Karpas-422 (cell line): Measurements from ENCODE around the gene AGBL5. TPM values are rescaled to one million over a fixed set of nuclear protein-coding genes. Genes with fewer than 3 reads are reported as not detected.
A peak's percentile ranks its signal among the peaks of the same experiment; 100 is the strongest.

Source experiments
- DNase-seq: peaks from one replicate; pipeline ENCODE4 v3.0.0-alpha.2; 2015
- H2AFZ ChIP-seq: fragments of 200-600 bp; sonication (generic); 2 replicates; pipeline ENCODE4 v1.6.1; 2014; ENCODE audit warnings: antibody characterized with exemption, low read length, mixed read lengths
- H3K27ac ChIP-seq: fragments of 200-600 bp; sonication (generic); 2 replicates; pipeline ENCODE4 v1.5.1; 2014; ENCODE audit warnings: mild to moderate bottlenecking, low read length, moderate library complexity
- H3K27me3 ChIP-seq: fragments of 200-600 bp; sonication (generic); 2 replicates; pipeline ENCODE4 v1.6.1; 2014; ENCODE audit warnings: low read length, mixed read lengths
- H3K36me3 ChIP-seq: fragments of 200-600 bp; sonication (generic); 2 replicates; pipeline ENCODE4 v1.6.1; 2014; ENCODE audit warnings: low read length, mixed read lengths; ENCODE audit not compliant: insufficient read depth
- H3K4me1 ChIP-seq: fragments of 200-600 bp; sonication (generic); 2 replicates; pipeline ENCODE4 v1.6.1; 2014; ENCODE audit warnings: mild to moderate bottlenecking, low read length, mixed read lengths
- H3K4me2 ChIP-seq: fragments of 200-600 bp; sonication (generic); 2 replicates; pipeline ENCODE4 v1.6.1; 2014; ENCODE audit warnings: low read length, low read depth, mild to moderate bottlenecking; ENCODE audit not compliant: poor library complexity, severe bottlenecking
- H3K4me3 ChIP-seq: fragments of 200-600 bp; sonication (generic); 2 replicates; pipeline ENCODE4 v1.5.1; 2014; ENCODE audit warnings: mild to moderate bottlenecking, antibody characterized with exemption, low read length, mixed read lengths
- H3K79me2 ChIP-seq: fragments of 200-600 bp; sonication (generic); 2 replicates; pipeline ENCODE4 v1.6.1; 2014; ENCODE audit warnings: mild to moderate bottlenecking, low read length, mixed read lengths
- H3K9ac ChIP-seq: fragments of 200-600 bp; sonication (generic); 2 replicates; pipeline ENCODE4 v1.6.0; 2014; ENCODE audit warnings: low read length
- H3K9me2 ChIP-seq: fragments of 200-600 bp; sonication (generic), shearing (Covaris generic); replicated peaks from 2 replicates; pipeline ENCODE4 v1.6.0; 2014; ENCODE audit warnings: mild to moderate bottlenecking, low read length, moderate library complexity; ENCODE audit not compliant: insufficient read depth
- H3K9me3 ChIP-seq: fragments of 300-700, 200-600 bp; sonication (generic); 2 replicates; pipeline ENCODE4 v1.6.1; 2014; ENCODE audit warnings: low read length, mixed read lengths
- H4K20me1 ChIP-seq: fragments of 200-600 bp; sonication (generic); 2 replicates; pipeline ENCODE4 v1.6.1; 2014; ENCODE audit warnings: mild to moderate bottlenecking, antibody characterized with exemption, low read length, low read depth; ENCODE audit not compliant: insufficient read depth
- total RNA-seq: library from RNA; depleted of rRNA; stranded (reverse); fragments of >200 nt; shearing (Covaris generic); gene quantifications from 2 replicates; pipeline ENCODE4 v1.2.3, GENCODE V29; 2014; ENCODE audit warnings: low replicate concordance

AGBL5 gene
- total RNA-seq, 1 experiment from 2014 or later, result 35.7 TPM

DNA sequence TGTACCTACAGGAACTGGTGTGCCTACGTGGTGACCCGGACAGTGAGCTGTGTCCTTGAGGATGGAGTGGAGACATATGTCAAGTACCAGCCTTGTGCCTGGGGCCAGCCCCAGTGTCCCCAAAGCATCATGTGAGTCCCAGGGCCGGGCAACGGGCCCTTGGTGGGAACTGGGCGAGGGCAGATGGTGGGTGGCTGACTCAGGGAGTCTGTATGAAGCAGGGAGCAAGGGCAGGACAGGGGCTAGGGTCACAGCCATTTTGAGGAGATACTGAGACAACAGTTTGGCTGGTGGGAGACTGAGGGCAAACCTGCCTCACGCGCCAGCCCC, 28.6 kb downstream of the AGBL5 start:
- Histone ChIP-seq H3K4me3 (no peak overlapping the region), H3K27me3 (no peaks in the 10 kb centered on the region), H2AFZ (no peak overlapping the region), H3K79me2 (no peaks in the 10 kb centered on the region), H3K9me2 (no peaks in the 10 kb centered on the region), H3K4me1 (peaks cover 23% of the 10 kb centered on the region), H3K4me2 (no peak overlapping the region), H4K20me1 (no peaks in the 10 kb centered on the region), H3K9me3 (no peaks in the 10 kb centered on the region), H3K36me3 (no peaks in the 10 kb centered on the region), H3K9ac (no peak overlapping the region), H3K27ac (no peak overlapping the region)
- no peak for DNase-seq

DNA sequence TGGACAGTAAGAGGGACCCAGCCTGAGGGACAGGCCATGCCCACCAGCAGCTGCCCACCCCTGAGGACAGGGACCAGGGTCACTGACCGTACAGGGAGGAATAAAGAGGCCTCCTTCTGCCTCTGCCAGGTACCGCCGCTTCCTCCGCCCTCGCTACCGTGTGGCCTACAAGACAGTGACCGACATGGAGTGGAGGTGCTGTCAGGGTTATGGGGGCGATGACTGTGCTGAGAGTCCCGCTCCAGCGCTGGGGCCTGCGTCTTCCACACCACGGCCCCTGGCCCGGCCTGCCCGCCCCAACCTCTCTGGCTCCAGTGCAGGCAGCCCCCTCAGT, 29.1 kb downstream of the AGBL5 start:
- H3K27ac ChIP-seq, result no peak overlapping the region
- H3K4me1 ChIP-seq, result peaks cover 22% of the 10 kb centered on the region
- no peaks in the 10 kb centered on the region for H3K36me3 ChIP-seq
- DNase-seq, result no peak
- no peak overlapping the region for H3K4me3 ChIP-seq
- H3K27me3 ChIP-seq, result no peaks in the 10 kb centered on the region
- no peak overlapping the region for H3K4me2 ChIP-seq
- H4K20me1 ChIP-seq, result no peaks in the 10 kb centered on the region
- H3K9ac ChIP-seq, result no peak overlapping the region
- no peaks in the 10 kb centered on the region for H3K79me2 ChIP-seq
- H3K9me2 ChIP-seq, result no peaks in the 10 kb centered on the region
- H2AFZ ChIP-seq, result no peak overlapping the region
- H3K9me3 ChIP-seq, result no peaks in the 10 kb centered on the region

DNA sequence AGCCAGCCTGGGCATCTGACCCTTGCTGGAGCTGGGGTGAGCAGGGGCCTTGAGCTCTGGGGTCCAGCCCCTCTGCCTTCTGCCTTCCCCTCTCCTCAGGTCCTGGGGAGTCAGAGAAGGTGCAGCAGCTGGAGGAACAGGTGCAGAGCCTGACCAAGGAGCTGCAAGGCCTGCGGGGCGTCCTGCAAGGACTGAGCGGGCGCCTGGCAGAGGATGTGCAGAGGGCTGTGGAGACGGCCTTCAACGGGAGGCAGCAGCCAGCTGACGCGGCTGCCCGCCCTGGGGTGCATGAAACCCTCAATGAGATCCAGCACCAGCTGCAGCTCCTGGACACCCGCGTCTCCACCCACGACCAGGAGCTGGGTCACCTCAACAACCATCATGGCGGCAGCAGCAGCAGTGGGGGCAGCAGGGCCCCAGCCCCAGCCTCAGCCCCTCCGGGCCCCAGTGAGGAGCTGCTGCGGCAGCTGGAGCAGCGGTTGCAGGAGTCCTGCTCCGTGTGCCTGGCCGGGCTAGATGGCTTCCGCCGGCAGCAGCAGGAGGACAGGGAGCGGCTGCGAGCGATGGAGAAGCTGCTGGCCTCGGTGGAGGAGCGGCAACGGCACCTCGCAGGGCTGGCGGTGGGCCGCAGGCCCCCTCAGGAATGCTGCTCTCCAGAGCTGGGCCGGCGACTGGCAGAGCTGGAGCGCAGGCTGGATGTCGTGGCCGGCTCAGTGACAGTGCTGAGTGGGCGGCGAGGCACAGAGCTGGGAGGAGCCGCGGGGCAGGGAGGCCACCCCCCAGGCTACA, 30.7 kb downstream of the AGBL5 start:
- no peaks in the 10 kb centered on the region for H4K20me1 ChIP-seq
- H3K27me3 ChIP-seq, result no peaks in the 10 kb centered on the region
- H3K9ac ChIP-seq, result peak overlapping the region; percentile 53
- H3K4me2 ChIP-seq, result peak overlapping the region; percentile 54
- DNase-seq, result no peak
- peak overlapping the region; percentile 47; the same call in 1 of the 2 replicates for H3K4me3 ChIP-seq
- peaks cover 32% of the 10 kb centered on the region for H3K4me1 ChIP-seq
- H3K9me3 ChIP-seq, result no peaks in the 10 kb centered on the region
- H3K36me3 ChIP-seq, result no peaks in the 10 kb centered on the region
- H2AFZ ChIP-seq, result no peak overlapping the region
- no peaks in the 10 kb centered on the region for H3K79me2 ChIP-seq
- H3K27ac ChIP-seq, result no peak overlapping the region
- no peaks in the 10 kb centered on the region for H3K9me2 ChIP-seq

DNA sequence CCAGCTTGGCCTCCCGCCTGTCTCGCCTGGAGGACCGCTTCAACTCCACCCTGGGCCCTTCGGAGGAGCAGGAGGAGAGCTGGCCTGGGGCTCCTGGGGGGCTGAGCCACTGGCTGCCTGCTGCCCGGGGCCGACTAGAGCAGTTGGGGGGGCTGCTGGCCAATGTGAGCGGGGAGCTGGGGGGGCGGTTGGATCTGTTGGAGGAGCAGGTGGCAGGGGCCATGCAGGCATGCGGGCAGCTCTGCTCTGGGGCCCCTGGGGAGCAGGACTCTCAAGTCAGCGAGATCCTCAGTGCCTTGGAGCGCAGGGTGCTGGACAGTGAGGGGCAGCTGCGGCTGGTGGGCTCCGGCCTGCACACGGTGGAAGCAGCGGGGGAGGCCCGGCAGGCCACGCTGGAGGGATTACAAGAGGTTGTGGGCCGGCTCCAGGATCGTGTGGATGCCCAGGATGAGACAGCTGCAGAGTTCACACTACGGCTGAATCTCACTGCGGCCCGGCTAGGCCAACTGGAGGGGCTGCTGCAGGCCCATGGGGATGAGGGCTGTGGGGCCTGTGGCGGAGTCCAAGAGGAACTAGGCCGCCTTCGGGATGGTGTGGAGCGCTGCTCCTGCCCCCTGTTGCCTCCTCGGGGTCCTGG, 31.4 kb downstream of the AGBL5 start:
- H3K4me1 ChIP-seq, result peaks cover 37% of the 10 kb centered on the region
- H3K27me3 ChIP-seq, result no peaks in the 10 kb centered on the region
- H3K27ac ChIP-seq, result no peak overlapping the region
- no peaks in the 10 kb centered on the region for H3K79me2 ChIP-seq
- H3K9me3 ChIP-seq, result no peaks in the 10 kb centered on the region
- H3K36me3 ChIP-seq, result no peaks in the 10 kb centered on the region
- H4K20me1 ChIP-seq, result no peaks in the 10 kb centered on the region
- no peaks in the 10 kb centered on the region for H3K9me2 ChIP-seq
- no peak overlapping the region for H3K4me3 ChIP-seq
- no peak overlapping the region for H3K4me2 ChIP-seq
- no peak overlapping the region for H2AFZ ChIP-seq
- H3K9ac ChIP-seq, result no peak overlapping the region
- no peak for DNase-seq

DNA sequence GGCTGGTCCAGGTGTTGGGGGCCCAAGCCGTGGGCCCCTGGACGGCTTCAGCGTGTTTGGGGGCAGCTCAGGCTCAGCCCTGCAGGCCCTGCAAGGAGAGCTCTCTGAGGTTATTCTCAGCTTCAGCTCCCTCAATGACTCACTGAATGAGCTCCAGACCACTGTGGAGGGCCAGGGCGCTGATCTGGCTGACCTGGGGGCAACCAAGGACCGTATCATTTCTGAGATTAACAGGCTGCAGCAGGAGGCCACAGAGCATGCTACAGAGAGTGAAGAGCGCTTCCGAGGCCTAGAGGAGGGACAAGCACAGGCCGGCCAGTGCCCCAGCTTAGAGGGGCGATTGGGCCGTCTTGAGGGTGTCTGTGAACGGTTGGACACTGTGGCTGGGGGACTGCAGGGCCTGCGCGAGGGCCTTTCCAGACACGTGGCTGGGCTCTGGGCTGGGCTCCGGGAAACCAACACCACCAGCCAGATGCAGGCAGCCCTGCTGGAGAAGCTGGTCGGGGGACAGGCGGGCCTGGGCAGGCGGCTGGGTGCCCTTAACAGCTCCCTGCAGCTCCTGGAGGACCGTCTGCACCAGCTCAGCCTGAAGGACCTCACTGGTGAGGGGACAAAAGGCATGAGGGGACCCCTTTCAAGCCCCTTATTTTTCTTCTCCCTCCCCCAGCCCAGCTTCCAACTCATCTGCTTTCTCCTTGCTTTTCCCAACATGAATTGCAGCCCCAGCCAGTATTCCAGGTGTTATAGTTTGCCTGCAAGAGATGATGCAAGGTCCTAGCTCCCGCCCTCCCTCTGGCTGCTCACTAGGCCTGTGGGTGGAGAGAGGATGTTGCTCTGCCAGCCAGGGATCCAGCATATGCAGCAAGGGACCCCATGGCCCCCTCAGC, 32.2 kb downstream of the AGBL5 start:
- H3K9me2 ChIP-seq, result no peaks in the 10 kb centered on the region
- H3K79me2 ChIP-seq, result no peaks in the 10 kb centered on the region
- H4K20me1 ChIP-seq, result no peaks in the 10 kb centered on the region
- no peak for DNase-seq
- H3K36me3 ChIP-seq, result no peaks in the 10 kb centered on the region
- H3K27me3 ChIP-seq, result no peaks in the 10 kb centered on the region
- no peak overlapping the region for H3K27ac ChIP-seq
- H3K4me2 ChIP-seq, result no peak overlapping the region
- peaks cover 37% of the 10 kb centered on the region for H3K4me1 ChIP-seq
- H3K9me3 ChIP-seq, result no peaks in the 10 kb centered on the region
- H3K4me3 ChIP-seq, result no peak overlapping the region
- H3K9ac ChIP-seq, result no peak overlapping the region
- no peak overlapping the region for H2AFZ ChIP-seq

DNA sequence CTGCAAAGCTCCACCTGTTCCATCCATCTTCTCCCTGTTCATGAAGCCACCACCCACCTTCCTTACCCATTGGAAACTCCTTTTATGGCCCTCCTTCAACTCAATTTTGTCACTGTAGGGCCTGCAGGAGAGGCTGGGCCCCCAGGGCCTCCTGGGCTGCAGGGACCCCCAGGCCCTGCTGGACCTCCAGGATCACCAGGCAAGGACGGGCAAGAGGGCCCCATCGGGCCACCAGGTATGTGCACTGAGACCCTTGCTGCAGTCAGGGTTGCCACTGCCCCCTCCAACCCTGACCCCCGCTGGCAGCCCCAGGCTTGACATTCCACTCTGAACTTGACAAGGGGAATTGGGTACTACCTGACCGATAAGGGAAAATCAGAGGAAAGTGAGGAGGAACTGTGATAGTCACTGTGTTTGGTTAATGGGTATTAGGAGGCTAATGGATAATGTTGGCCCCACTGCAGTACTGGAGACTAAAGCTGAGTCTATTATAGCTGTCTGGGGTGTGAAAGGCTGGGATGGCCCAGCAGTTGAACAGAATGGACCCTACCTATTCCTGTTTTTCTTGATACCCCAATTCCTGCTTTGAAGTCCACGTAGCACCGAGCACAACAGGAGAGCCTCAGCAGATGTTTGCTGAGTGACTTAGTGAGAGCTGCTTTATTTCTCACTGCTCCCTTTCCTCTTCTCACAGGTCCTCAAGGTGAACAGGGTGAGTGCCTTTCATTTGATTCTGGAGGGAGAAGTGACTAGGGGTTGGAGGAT, 33.0 kb downstream of the AGBL5 start:
- Histone ChIP-seq H3K4me1 (peaks cover 37% of the 10 kb centered on the region), H3K9ac (no peak overlapping the region)

DNA sequence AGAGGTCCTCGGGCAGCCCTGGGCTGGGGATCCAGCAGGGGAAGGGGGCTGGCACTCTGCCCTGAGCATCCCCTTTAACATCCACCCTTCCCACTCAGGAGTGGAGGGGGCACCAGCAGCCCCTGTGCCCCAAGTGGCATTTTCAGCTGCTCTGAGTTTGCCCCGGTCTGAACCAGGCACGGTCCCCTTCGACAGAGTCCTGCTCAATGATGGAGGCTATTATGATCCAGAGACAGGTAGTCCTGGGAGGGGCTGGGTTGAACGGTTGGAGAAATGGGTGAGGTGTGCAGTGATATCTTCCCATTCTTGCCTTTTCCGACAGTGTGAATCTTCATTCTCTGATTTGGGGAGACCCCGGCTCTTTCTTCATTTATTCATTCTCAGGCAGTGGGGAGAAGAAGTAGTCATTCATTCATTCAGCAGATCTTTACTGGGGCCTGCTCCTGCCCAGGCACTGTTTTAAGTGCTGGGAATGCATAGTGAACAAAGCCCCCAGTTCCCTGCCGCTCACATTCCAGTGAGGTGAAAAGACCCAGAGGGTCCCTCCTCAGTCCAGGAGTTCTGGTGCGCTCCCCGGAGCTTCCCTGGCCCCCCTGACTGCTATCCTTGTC, 33.7 kb downstream of the AGBL5 start:
- no peaks in the 10 kb centered on the region for H4K20me1 ChIP-seq
- peak overlapping the region; percentile 83 for H3K4me2 ChIP-seq
- no peak for DNase-seq
- H3K27ac ChIP-seq, result no peak overlapping the region
- no peaks in the 10 kb centered on the region for H3K79me2 ChIP-seq
- peaks cover 37% of the 10 kb centered on the region for H3K4me1 ChIP-seq
- H3K4me3 ChIP-seq, result peak overlapping the region; percentile 65
- peak overlapping the region; percentile 69; the same call in 1 of the 2 replicates for H3K9ac ChIP-seq
- H3K36me3 ChIP-seq, result no peaks in the 10 kb centered on the region
- H2AFZ ChIP-seq, result no peak overlapping the region
- H3K9me2 ChIP-seq, result no peaks in the 10 kb centered on the region
- H3K27me3 ChIP-seq, result no peaks in the 10 kb centered on the region
- H3K9me3 ChIP-seq, result no peaks in the 10 kb centered on the region

More for the DNA sequence above, 33.0 kb downstream of the AGBL5 start:
- no peaks in the 10 kb centered on the region for H3K27me3 ChIP-seq
- no peaks in the 10 kb centered on the region for H4K20me1 ChIP-seq
- H3K4me2 ChIP-seq, result no peak overlapping the region
- no peaks in the 10 kb centered on the region for H3K9me3 ChIP-seq
- no peaks in the 10 kb centered on the region for H3K79me2 ChIP-seq
- no peak overlapping the region for H3K4me3 ChIP-seq
- H3K9me2 ChIP-seq, result no peaks in the 10 kb centered on the region
- H3K36me3 ChIP-seq, result no peaks in the 10 kb centered on the region
- DNase-seq, result no peak
- H3K27ac ChIP-seq, result no peak overlapping the region
- no peak overlapping the region for H2AFZ ChIP-seq
